Activated T-cell treated with anti-CD3 and anti-CD28 coated beads, Interleukin-2, amount 50 U/mL, for 72 hours (primary cell): ENCODE data around the gene LIPC. TPM values are rescaled to one million over a fixed set of nuclear protein-coding genes. Genes with fewer than 3 reads are reported as not detected.

Experiments
- ATAC-seq, 2 donors: fragments of 150-1000 bp; cut with Tn5 transposase; replicated peaks in 1 of 2; 2 replicates each; pipeline ENCODE4 v1.10.0; 2021; ENCODE audit warnings: moderate library complexity in 2 of 2, mild to moderate bottlenecking in 1 of 2
- DNase-seq, 2 donors: peaks; one replicate each; pipeline ENCODE4 v3.0.0; 2021 to 2022; ENCODE audit warnings: mixed read lengths in 1 of 2
- H3K27ac Mint-ChIP-seq: one replicate; pipeline ENCODE4 v1.8.0; 2022; ENCODE audit warnings: mild to moderate bottlenecking, moderate library complexity, mixed read lengths
- H3K27me3 Mint-ChIP-seq: one replicate; pipeline ENCODE4 v1.8.0; 2022; ENCODE audit warnings: low read depth, mixed read lengths
- H3K36me3 Mint-ChIP-seq, 2 donors: one replicate each; pipeline ENCODE4 v1.8.0; 2022; ENCODE audit warnings: mixed read lengths in 2 of 2, mild to moderate bottlenecking in 1 of 2; ENCODE audit not compliant: insufficient read depth in 2 of 2
- H3K4me1 Mint-ChIP-seq: one replicate; pipeline ENCODE4 v1.8.0; 2022; ENCODE audit warnings: low read depth, mixed read lengths
- H3K4me3 Mint-ChIP-seq, 2 donors: one replicate each; pipeline ENCODE4 v1.8.0; 2022; ENCODE audit warnings: mild to moderate bottlenecking in 2 of 2, mixed read lengths in 2 of 2, moderate library complexity in 2 of 2
- H3K9me3 Mint-ChIP-seq, 2 donors: one replicate each; pipeline ENCODE4 v1.8.0; 2022; ENCODE audit warnings: mixed read lengths in 2 of 2
- total RNA-seq, 2 donors: library from RNA; stranded (reverse); gene quantifications; one replicate each; pipeline ENCODE4 v1.2.3, GENCODE V29; 2022

Gene LIPC
- total RNA-seq, 2 donors from 2014 or later = 0.93 to 2.2 TPM

- H3K9me3 Mint-ChIP-seq = no peaks in the 10 kb centered on the region
- no peak for ATAC-seq
These were observed 35.6 kb upstream of the LIPC start for GRCh38 chr15:58396181-58396580.

GRCh38 chr15:58398071-58398470 is 33.7 kb upstream of the LIPC start:
- Mint-ChIP-seq H3K27me3 (peaks cover 10% of the 10 kb centered on the region), H3K9me3 (no peaks in the 10 kb centered on the region), H3K4me3 (no peak overlapping the region), H3K36me3 (no peaks in the 10 kb centered on the region), H3K4me1 (no peaks in the 10 kb centered on the region), H3K27ac (no peak overlapping the region)
- DNase-seq (no peak), ATAC-seq (no peak)

More at GRCh38 chr15:58396181-58396580, 35.6 kb upstream of the LIPC start:
- no peak overlapping the region for H3K27ac Mint-ChIP-seq
- no peaks in the 10 kb centered on the region for H3K4me1 Mint-ChIP-seq
- no peak overlapping the region for H3K4me3 Mint-ChIP-seq
- H3K27me3 Mint-ChIP-seq = peaks cover 10% of the 10 kb centered on the region
- H3K36me3 Mint-ChIP-seq = no peaks in the 10 kb centered on the region
- DNase-seq = no peak

GRCh38 chr15:58398643-58399042 is 33.1 kb upstream of the LIPC start:
- no peak overlapping the region for H3K4me3 Mint-ChIP-seq
- H3K36me3 Mint-ChIP-seq = no peaks in the 10 kb centered on the region
- DNase-seq (no peak), ATAC-seq (no peak)
- no peaks in the 10 kb centered on the region for H3K9me3 Mint-ChIP-seq
- no peaks in the 10 kb centered on the region for H3K4me1 Mint-ChIP-seq
- no peak overlapping the region for H3K27ac Mint-ChIP-seq
- peaks cover 9% of the 10 kb centered on the region for H3K27me3 Mint-ChIP-seq

- Mint-ChIP-seq H3K27me3 (no peaks in the 10 kb centered on the region), H3K4me1 (no peaks in the 10 kb centered on the region), H3K4me3 (no peak overlapping the region), H3K9me3 (no peaks in the 10 kb centered on the region), H3K36me3 (no peaks in the 10 kb centered on the region), H3K27ac (no peak overlapping the region)
- no peak for DNase-seq
- ATAC-seq = no peak
These were observed 32.1 kb upstream of the LIPC start for GRCh38 chr15:58399739-58400138.

GRCh38 chr15:58401276-58401675 is 30.5 kb upstream of the LIPC start:
- H3K36me3 Mint-ChIP-seq = no peaks in the 10 kb centered on the region
- ATAC-seq (no peak), DNase-seq (no peak)
- H3K27ac Mint-ChIP-seq = no peak overlapping the region
- H3K9me3 Mint-ChIP-seq = no peaks in the 10 kb centered on the region
- no peaks in the 10 kb centered on the region for H3K4me1 Mint-ChIP-seq
- no peaks in the 10 kb centered on the region for H3K27me3 Mint-ChIP-seq
- H3K4me3 Mint-ChIP-seq = no peak overlapping the region

GRCh38 chr15:58401991-58402649 is 29.7 kb upstream of the LIPC start:
- H3K4me3 Mint-ChIP-seq = no peak overlapping the region
- H3K36me3 Mint-ChIP-seq = no peaks in the 10 kb centered on the region
- ATAC-seq (no peak), DNase-seq (no peak)
- no peaks in the 10 kb centered on the region for H3K9me3 Mint-ChIP-seq
- no peaks in the 10 kb centered on the region for H3K27me3 Mint-ChIP-seq
- no peaks in the 10 kb centered on the region for H3K4me1 Mint-ChIP-seq
- no peak overlapping the region for H3K27ac Mint-ChIP-seq

- Mint-ChIP-seq H3K4me1 (no peaks in the 10 kb centered on the region), H3K4me3 (no peak overlapping the region), H3K27ac (no peak overlapping the region), H3K36me3 (no peaks in the 10 kb centered on the region), H3K27me3 (no peaks in the 10 kb centered on the region), H3K9me3 (no peaks in the 10 kb centered on the region)
- DNase-seq = no peak
- ATAC-seq = no peak
These were observed 28.2 kb upstream of the LIPC start for GRCh38 chr15:58403581-58403980.

GRCh38 chr15:58404020-58404419 is 27.8 kb upstream of the LIPC start:
- no peak for ATAC-seq

GRCh38 chr15:58404722-58405121 is 27.1 kb upstream of the LIPC start:
- Mint-ChIP-seq H3K36me3 (peaks cover 0 to 2% of the 10 kb centered on the region in 2 donors), H3K27ac (no peak overlapping the region), H3K27me3 (no peaks in the 10 kb centered on the region), H3K4me1 (peaks cover 4% of the 10 kb centered on the region), H3K4me3 (no peak overlapping the region), H3K9me3 (no peaks in the 10 kb centered on the region)
- DNase-seq (no peak), ATAC-seq (no peak)

More at GRCh38 chr15:58404020-58404419, 27.8 kb upstream of the LIPC start:
- DNase-seq = no peak
- H3K27ac Mint-ChIP-seq = no peak overlapping the region
- no peaks in the 10 kb centered on the region for H3K27me3 Mint-ChIP-seq
- peaks cover 0 to 1% of the 10 kb centered on the region in 2 donors for H3K36me3 Mint-ChIP-seq
- no peaks in the 10 kb centered on the region for H3K9me3 Mint-ChIP-seq
- H3K4me1 Mint-ChIP-seq = no peaks in the 10 kb centered on the region
- no peak overlapping the region for H3K4me3 Mint-ChIP-seq

GRCh38 chr15:58405865-58406264 is 25.9 kb upstream of the LIPC start:
- peaks cover 16% of the 10 kb centered on the region for H3K4me1 Mint-ChIP-seq

GRCh38 chr15:58406811-58407210 is 25.0 kb upstream of the LIPC start:
- Mint-ChIP-seq H3K4me3 (no peak overlapping the region), H3K27ac (no peak overlapping the region), H3K9me3 (no peaks in the 10 kb centered on the region), H3K4me1 (peaks cover 19% of the 10 kb centered on the region), H3K27me3 (no peaks in the 10 kb centered on the region), H3K36me3 (peaks cover 0 to 4% of the 10 kb centered on the region in 2 donors)
- DNase-seq (no peak), ATAC-seq (no peak)

More at GRCh38 chr15:58405865-58406264, 25.9 kb upstream of the LIPC start:
- H3K9me3 Mint-ChIP-seq = no peaks in the 10 kb centered on the region
- H3K27me3 Mint-ChIP-seq = no peaks in the 10 kb centered on the region
- no peak for DNase-seq
- H3K27ac Mint-ChIP-seq = no peak overlapping the region
- H3K36me3 Mint-ChIP-seq = peaks cover 0 to 2% of the 10 kb centered on the region in 2 donors
- no peak for ATAC-seq
- no peak overlapping the region for H3K4me3 Mint-ChIP-seq

- Mint-ChIP-seq H3K9me3 (no peaks in the 10 kb centered on the region), H3K4me3 (no peak overlapping the region), H3K27ac (no peak overlapping the region), H3K36me3 (peaks cover 0 to 4% of the 10 kb centered on the region in 2 donors), H3K27me3 (no peaks in the 10 kb centered on the region), H3K4me1 (peaks cover 19% of the 10 kb centered on the region)
- ATAC-seq (no peak), DNase-seq (no peak)
These were observed 24.5 kb upstream of the LIPC start for GRCh38 chr15:58407236-58407775.

GRCh38 chr15:58407778-58408177 is 24.0 kb upstream of the LIPC start:
- peaks cover 19% of the 10 kb centered on the region for H3K4me1 Mint-ChIP-seq

GRCh38 chr15:58409861-58410260 is 21.9 kb upstream of the LIPC start:
- Mint-ChIP-seq H3K27ac (peak overlapping the region; percentile 61), H3K9me3 (no peaks in the 10 kb centered on the region), H3K36me3 (peaks cover 0 to 4% of the 10 kb centered on the region in 2 donors), H3K4me3 (peak overlapping the region; percentile 75 to 95), H3K4me1 (peaks cover 19% of the 10 kb centered on the region), H3K27me3 (no peaks in the 10 kb centered on the region)
- peak in 1 of 2 donors; percentile 21 for ATAC-seq
- DNase-seq = no peak

More at GRCh38 chr15:58407778-58408177, 24.0 kb upstream of the LIPC start:
- no peaks in the 10 kb centered on the region for H3K9me3 Mint-ChIP-seq
- ATAC-seq (no peak), DNase-seq (no peak)
- no peak overlapping the region for H3K27ac Mint-ChIP-seq
- H3K4me3 Mint-ChIP-seq = no peak overlapping the region
- peaks cover 0 to 4% of the 10 kb centered on the region in 2 donors for H3K36me3 Mint-ChIP-seq
- no peaks in the 10 kb centered on the region for H3K27me3 Mint-ChIP-seq
